ENCODE measurements around the gene SLBP.
A peak's percentile ranks its signal among the peaks of the same experiment; 100 is the strongest.

Gene SLBP

DNA sequence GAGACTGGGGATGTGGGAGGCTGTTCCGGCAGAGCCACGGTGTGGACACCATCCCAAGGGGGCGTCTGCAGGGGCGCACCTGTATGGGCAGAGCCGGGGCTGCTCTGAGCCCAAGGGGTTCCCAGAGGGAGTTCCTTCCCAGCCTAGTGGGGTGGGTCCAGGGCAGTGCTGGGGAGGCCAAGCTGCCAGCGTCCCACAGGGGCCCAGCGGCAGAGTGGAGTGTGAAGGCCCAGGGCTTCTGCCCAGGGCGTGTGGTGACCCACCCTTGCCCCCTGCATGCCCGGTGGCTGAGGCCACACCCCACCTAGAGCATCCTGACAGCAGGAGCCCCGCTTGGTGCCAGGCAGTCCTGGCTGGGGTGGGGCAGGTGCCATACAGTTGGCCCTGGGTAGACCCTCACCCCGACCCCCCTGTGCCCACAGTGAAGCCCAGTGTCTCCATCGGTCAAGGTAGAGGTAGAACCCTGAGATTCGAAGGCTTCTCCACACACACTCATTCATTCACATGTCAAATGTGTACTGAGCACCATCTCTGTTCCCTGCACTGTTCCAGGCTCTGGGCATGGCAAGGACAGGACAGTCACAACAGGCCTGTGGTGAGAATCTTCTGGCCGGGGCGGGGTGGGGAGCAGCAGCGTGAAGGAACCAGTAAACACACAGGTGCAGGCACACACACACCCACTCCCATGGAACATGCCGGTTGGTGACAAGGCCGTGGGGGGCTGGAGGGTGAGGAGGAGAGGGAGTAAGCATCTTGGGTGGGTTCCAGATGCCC lies 38.4 kb upstream of the SLBP start:
- DNase-seq: no peak
- intact Hi-C loops (cut with DNase I): loop anchor here (5.0 kb wide), 1 partner anchor 147 kb away; no protein-coding TSS in a partner anchor

DNA sequence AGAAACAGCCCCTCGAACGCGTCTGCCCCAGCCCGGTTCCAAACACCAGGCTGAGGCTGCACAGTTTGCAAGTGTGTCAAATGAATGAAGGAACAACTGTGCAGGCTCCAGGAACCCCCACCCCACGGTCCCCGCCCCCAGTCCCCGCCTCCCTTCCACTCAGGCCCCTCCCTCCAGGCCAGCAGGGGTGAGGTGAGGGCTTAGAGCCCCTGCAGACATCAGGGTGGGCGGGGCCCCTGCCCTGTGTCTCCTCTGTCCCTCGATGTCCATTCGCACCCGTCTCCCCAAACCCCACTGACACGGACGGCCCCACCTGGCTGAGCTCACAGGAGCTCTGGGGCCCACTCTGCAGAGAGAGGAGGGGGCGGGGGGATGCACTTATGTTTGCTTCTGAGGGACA lies 37.7 kb upstream of the SLBP start:
- intact Hi-C loops (cut with DNase I): loop anchor here (5.0 kb wide), 2 partner anchors 62 to 147 kb away; no protein-coding TSS in a partner anchor
- no peak for DNase-seq

DNA sequence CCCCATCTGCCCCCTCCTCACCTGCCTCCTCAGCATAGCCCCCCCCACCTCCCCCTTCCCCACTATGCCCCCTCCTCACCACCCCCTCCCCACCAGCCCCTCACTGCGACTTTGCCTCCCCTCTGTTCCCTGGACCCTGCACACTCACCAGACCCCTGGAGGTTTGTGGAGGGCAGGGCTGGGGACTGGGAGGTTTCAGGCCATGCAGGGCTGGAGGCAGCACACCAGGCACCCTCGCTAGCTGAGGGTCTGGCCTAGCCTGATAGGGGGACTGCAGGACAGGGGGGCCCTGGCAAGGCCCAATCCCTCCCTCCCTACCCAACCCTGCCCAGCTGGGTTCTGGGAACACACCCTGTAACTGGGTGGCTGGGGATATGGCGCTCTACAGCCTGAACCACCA lies 37.3 kb upstream of the SLBP start:
- DNase-seq: no peak

DNA sequence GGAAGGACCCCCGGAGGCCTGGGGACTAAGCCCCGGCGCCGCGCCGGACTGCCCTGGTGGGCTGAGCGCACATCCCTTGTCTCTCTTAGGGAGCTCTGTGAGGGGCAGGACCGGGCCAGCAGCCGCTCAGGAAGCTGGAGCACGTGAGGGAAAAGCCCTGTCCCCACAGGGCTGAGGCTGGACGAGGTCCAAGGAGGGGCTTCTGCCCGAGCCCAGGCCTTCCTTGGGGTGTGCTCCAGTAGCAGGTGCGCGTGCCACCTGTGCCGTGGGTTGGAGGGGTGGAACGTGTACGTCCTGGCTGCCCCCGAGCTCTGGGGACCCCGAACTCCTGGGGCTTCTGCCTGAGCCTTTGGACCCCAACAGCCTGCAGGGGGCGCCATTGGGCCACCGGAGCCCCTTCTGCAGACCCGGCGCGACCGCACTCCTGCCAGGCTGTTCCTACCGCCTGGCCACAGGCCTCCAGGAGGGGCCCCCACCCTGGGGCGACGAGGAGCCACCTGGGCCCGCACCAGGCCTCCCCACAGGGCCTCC lies 36.4 kb upstream of the SLBP start:
- intact Hi-C loops (cut with DNase I): loop anchor here (5.0 kb wide), 1 partner anchor 64 kb away; no protein-coding TSS in a partner anchor
- peak; percentile 45 to 89 (median 72) for DNase-seq

More for the DNA sequence above, 37.3 kb upstream of the SLBP start:
- intact Hi-C loops (cut with DNase I): loop anchor here (5.0 kb wide), 1 partner anchor 63 kb away; no protein-coding TSS in a partner anchor

GRCh38 chr4:1747603-1747967 lies 35.5 kb upstream of the SLBP start:
- no peak for DNase-seq
- intact Hi-C loops (cut with DNase I): loop anchor here (5.0 kb wide), 1 partner anchor 65 kb away; no protein-coding TSS in a partner anchor

DNA sequence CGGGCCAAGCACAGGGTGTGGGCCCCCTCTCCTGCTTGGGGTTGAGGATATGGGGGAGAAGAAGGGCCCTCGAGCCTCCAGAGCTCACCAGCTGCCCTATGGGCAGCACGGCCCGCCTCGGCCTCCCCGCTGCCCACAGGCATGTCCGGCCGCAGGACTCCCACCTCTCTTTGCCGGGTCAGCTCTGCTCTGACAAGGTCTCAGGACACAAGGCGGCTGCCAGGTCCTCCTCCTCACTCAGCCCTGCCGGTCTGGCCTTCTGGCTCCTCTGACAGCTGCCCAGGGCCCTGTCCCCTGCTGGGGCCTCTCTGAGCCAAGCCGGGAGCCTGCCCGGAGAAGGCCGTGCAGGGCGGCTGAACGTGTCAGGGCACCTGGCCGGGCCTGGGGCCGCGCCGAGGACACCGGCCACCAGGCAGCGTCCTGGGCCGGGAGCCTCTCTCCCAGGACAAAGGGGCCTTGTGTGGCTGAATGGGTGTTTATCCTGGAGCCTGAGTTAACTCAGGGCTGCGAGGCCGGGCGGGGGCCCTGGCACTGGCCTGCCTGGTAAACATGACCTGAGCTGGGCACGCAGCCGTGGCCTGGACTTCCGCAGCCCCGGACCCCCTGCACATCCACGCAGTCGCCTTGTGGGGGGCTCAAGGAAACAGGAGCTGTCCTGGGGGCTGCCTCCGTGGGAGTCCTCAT lies 34.9 kb upstream of the SLBP start:
- intact Hi-C loops (cut with DNase I): loop anchor here (5.0 kb wide), 1 partner anchor 65 kb away; no protein-coding TSS in a partner anchor
- peak in 38 of 42 donors; percentile 11 to 74 (median 44) for DNase-seq

GRCh38 chr4:1746265-1746691 lies 34.2 kb upstream of the SLBP start:
- DNase-seq: peak; percentile 38 to 87 (median 70)
- intact Hi-C loops (cut with DNase I): loop anchor here (5.0 kb wide), 1 partner anchor 66 kb away; no protein-coding TSS in a partner anchor

DNA sequence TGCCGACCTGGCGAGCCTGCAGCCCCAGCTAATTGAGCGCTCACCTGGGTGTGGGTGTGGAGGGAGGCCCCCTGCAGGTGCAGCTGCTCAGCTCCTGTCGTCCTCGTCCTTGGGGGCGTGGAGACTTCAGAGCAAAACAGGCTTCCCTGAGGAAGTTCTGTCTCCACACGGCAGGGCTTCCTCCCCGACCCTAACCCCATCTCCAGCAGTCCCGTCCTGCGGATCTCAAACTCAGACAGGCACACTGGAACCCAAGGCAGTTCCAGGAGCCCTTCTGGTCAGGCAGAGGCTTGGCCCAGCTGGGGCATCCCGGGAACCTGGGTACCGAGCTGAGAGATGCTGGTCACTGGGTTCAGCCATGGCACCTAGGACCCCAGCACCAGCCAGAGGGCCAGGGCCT lies 33.6 kb upstream of the SLBP start:
- DNase-seq: no peak
- intact Hi-C loops (cut with DNase I): loop anchor here (5.0 kb wide), 1 partner anchor 67 kb away; no protein-coding TSS in a partner anchor

DNA sequence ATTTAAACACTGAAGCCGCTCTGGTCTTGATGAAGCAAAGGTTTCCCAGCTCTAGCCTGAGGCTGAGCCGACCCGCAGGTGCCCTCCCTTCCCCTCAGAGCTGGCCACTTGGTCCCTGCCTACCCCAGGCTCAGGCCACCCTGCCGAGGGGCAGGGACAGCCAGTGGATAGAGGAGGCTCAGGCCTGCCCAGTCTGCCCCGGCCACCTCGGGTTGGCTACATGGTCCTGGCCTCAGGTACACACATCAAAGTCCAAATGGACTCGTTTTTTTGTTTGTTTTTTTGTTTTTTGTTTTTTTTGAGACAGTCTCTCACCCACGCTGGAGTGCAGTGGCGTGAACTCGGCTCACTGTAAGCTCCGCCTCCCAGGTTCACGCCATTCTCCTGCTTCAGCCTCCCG lies 33.0 kb upstream of the SLBP start:
- intact Hi-C loops (cut with DNase I): loop anchor here (5.0 kb wide), 1 partner anchor 67 kb away; no protein-coding TSS in a partner anchor
- DNase-seq: no peak

GRCh38 chr4:1744552-1744951 lies 32.4 kb upstream of the SLBP start:
- intact Hi-C loops (cut with DNase I): no loop called here

DNA sequence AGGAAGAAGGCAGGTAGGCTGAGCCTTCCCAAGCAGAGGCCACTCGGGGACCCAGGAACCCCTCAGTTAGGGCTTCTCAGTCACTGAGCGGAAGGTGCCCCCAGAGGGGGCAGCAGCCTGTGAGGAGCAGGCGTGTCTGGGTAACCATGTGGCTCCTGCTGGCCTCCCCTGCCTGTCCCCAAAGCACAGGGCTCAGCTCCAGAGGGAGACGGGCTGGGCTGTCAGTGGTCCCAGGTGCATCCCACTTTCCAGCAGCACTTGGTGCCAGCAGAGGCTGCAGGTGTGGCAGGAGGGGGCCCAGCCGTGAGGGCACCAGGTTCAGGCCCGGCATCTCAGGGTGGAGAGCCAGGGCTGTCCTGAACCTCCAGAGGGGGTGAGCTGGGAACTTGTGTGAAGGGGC lies 31.9 kb upstream of the SLBP start:
- intact Hi-C loops (cut with DNase I): no loop called here
- no peak for DNase-seq

More at GRCh38 chr4:1744552-1744951, 32.4 kb upstream of the SLBP start:
- DNase-seq: no peak

GRCh38 chr4:1743551-1743950 lies 31.4 kb upstream of the SLBP start:
- DNase-seq: no peak
- intact Hi-C loops (cut with DNase I): no loop called here

DNA sequence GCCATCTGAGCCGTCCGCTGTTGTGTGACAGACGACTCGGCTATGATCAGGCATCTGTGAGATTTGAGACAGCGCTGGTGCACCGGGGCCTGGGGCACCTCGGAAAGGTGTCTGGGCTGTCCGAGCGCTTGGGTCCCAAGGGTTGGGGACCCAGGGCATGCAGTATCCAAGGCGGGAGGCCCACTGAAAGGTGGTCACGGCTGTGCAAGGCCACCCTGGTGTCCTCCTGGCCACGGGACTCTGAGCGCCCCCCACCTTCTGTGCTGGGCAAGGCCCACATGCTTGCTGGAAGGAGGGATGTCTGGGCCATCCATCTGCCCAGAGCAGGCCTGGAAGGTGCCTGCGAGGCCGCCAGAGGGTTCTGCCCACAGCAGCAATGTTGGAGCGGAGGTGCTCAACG lies 29.1 kb upstream of the SLBP start:
- intact Hi-C loops (cut with DNase I): no loop called here
- DNase-seq: no peak

GRCh38 chr4:1740021-1740545 lies 28.0 kb upstream of the SLBP start:
- intact Hi-C loops (cut with DNase I): no loop called here
- DNase-seq: no peak

- intact Hi-C loops (cut with DNase I): no loop called here
- no peak for DNase-seq
Measured at GRCh38 chr4:1739358-1739757, 27.2 kb upstream of the SLBP start.

DNA sequence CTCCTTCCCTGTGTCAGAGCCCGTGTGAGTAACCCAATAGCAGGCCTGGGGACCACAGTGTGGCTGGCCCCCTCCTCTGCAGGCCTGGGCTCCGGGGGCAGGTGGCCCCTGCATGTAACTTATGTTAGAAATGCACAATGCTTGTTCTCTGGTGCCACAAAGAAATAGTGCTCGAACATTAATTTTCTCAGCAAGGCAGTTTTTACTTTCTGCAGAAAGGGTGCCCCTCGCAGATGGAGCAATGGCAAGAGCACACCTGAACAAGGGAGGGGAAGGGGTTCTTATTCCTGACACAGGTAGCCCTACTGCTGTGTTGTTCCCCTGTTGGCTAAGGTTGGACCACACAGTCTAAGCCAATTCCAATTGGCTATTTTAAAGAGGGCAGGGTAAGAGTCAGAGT lies 26.3 kb upstream of the SLBP start:
- no peak for DNase-seq
- intact Hi-C loops (cut with DNase I): no loop called here

DNA sequence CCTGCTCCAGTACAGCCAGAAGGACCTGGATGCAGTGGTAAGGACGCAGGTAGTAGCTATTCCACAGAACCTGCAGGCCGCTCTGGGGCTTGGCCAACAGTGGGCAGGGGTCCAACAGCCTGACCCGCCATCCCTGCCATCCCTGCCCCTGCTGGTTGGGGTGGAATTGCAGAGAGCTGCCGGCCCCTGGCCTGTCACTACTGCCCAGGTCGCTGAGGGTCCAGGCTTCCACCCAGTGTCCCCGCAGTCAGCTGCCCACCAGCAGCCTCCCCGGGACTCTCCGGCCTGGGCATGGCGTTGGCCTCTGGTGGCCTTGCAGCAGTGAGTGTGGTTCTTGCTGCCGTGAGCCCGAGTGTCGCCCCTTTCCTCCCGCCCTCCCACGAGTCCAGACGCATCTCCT lies 25.5 kb upstream of the SLBP start:
- intact Hi-C loops (cut with DNase I): no loop called here
- no peak for DNase-seq

GRCh38 chr4:1736812-1737211 lies 24.7 kb upstream of the SLBP start:
- intact Hi-C loops (cut with DNase I): no loop called here
- no peak for DNase-seq

DNA sequence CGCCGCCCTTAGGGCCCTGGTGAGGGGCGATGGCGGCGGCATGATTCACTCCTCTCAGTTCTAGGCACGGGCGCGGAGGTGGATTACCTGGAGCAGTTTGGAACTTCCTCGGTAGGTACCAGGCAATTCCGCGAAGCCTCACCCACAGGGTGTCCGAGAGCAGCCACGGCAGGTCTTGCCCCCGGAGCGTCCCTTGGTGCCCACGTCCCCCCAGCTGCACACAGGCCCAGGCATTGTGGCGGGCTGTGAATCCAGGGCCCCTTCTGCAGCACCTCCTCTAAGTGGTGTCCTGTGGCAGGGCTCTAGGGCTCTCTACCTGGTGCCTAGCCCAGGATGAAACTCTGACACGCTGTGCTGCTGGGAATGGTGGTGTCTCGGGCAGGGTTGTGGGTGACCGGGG lies 23.1 kb upstream of the SLBP start:
- intact Hi-C loops (cut with DNase I): no loop called here
- no peak for DNase-seq

- DNase-seq: no peak
- intact Hi-C loops (cut with DNase I): no loop called here
Measured at GRCh38 chr4:1732911-1733310, 20.8 kb upstream of the SLBP start.
